Mesodermal cell (in vitro differentiated cells): ENCODE results near the gene CALN1. TPM values are rescaled to one million over a fixed set of nuclear protein-coding genes. Genes with fewer than 3 reads are reported as not detected.
"Not testable (repeated sequence)": the region's sequence is repeated elsewhere in the genome, so short reads cannot be mapped to it uniquely, and the experiment has no call there.

Source experiments
- H3K27ac ChIP-seq: 2 replicates; pipeline ENCODE4 v1.7.0; 2013; ENCODE audit warnings: mild to moderate bottlenecking, low read depth, low read length, moderate library complexity; ENCODE audit not compliant: severe bottlenecking
- H3K36me3 ChIP-seq: 2 replicates; pipeline ENCODE4 v1.7.1; 2013; ENCODE audit warnings: mild to moderate bottlenecking, low read length, moderate library complexity; ENCODE audit not compliant: control insufficient read depth, insufficient read depth
- H3K4me1 ChIP-seq: one replicate; pipeline ENCODE4 v1.7.1; 2013; ENCODE audit warnings: mild to moderate bottlenecking, low read length; ENCODE audit not compliant: insufficient read depth, control insufficient read depth, poor library complexity, severe bottlenecking
- H3K4me3 ChIP-seq: 2 replicates; pipeline ENCODE4 v1.7.0; 2013; ENCODE audit warnings: low read length, control low read depth, mild to moderate bottlenecking; ENCODE audit not compliant: insufficient read depth, poor library complexity, severe bottlenecking; ENCODE audit errors: extremely low read depth
- H3K9me3 ChIP-seq: 2 replicates; pipeline ENCODE4 v1.7.1; 2013; ENCODE audit warnings: mild to moderate bottlenecking, low read length, moderate library complexity; ENCODE audit not compliant: control insufficient read depth
- WGBS, 2 experiments: methylation state at CpG; one replicate each; pipeline ENCODE4 v1.1.5; 2013; ENCODE audit warnings: missing lambda C conversion rate in 2 of 2; ENCODE audit not compliant: insufficient coverage in 2 of 2; 5-methylcytosine and 5-hydroxymethylcytosine counted together
- polyA plus RNA-seq, 2 experiments: library from polyadenylated mRNA; stranded (reverse); fragments of 50-300 nt; gene quantifications; one replicate each; pipeline ENCODE4 v1.2.3, GENCODE V29; 2013

Gene CALN1
- 0.37 TPM for polyA plus RNA-seq (2013, experiment 1 of 2)
- polyA plus RNA-seq (2013, experiment 2 of 2), result 0.30 TPM

DNA sequence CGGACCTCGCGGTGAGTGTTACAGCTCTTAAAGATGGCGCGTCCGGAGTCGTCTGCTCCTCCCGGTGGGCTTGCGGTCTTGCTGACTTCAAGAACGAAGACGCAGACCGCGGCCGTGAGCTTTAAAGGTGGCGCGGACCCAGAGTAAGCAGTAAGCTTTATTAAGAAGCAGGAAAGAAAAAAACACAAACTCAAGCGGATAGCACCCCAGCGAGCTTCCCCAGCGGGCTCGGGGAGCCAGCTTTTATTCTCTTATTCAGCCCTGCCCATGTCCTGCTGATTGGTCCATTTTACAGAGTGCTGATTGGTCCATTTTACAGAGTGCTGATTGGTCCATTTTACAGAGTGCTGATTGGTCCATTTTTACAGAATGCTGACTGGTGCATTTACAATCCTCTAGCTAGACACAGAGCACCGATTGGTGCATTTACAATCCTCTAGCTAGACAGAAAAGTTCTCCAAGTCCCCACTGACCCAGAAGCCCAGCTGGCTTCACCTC is at the start of gene CALN1:
Gene CALN1, minus strand, starts transcription at position 218 of the 498 bp plus-strand sequence.
- H3K36me3 ChIP-seq, H3K4me3 ChIP-seq, H3K9me3 ChIP-seq, H3K4me1 ChIP-seq, H3K27ac ChIP-seq: not testable (repeated sequence)
- 94 to 96% methylated on average over 18 to 21 of the region's 21 CpGs for WGBS, 2 experiments

DNA sequence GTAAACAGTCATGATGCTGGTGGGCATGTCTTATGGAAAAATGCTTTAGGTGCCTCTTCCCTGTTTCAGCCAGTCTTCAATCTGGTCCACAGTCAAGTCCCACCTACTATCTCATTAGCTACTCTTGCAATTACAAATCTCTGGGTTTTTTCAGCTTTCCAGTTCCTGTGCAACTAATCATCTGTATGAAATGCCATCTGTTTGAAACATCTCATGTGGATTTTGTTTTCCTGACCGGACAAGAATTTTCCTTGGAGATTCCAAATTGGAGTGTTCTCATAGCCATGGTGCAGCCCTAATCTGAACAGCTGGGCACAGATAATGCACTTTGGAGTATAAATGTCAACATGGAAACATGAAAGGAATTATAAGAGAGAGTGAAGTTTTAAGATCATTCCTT is 41.3 kb upstream of the CALN1 start:
- Histone ChIP-seq H3K36me3 (no peaks in the 10 kb centered on the region), H3K27ac (no peak overlapping the region), H3K4me1 (no peaks in the 10 kb centered on the region), H3K4me3 (no peak overlapping the region), H3K9me3 (peaks cover 5% of the 10 kb centered on the region)
- WGBS, 2 experiments, result 93 to 100% methylated on average over 1 of the region's 1 CpG

DNA sequence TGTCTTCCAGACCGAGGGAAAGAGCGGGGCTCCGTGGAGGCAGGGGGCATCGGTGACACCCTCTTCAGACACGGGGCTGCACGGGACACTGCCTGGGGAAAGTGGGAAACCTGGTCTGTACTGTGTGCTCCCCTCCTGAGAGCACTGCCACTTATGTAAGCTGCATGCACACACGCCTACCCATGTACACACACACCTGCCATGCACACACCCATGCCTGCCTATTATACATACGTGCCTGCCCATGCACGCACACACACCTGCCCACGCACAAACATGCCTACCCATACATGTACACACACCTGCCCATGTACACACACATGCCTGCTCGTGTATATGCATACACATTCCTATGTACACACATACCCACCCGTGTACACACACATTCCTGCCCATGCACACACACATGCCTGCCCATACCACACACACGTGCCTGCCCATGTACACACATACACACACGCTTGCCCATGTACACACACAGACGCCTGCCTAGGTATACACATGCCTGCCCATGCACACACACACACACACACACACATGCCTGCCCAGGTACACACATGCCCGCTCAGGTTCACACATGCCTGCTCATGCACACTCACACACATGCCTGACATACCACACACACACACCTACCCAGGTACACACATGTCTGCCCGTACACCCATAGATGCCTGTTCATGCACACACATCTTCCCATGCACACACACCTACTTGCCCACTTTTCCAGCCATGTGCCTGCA is 35.5 kb upstream of the CALN1 start:
- Histone ChIP-seq H3K4me1 (no peaks in the 10 kb centered on the region), H3K36me3 (no peaks in the 10 kb centered on the region), H3K27ac (no peak overlapping the region), H3K4me3 (no peak overlapping the region), H3K9me3 (no peaks in the 10 kb centered on the region)
- WGBS, 2 experiments, result 85 to 86% methylated on average over 15 to 17 of the region's 17 CpGs

DNA sequence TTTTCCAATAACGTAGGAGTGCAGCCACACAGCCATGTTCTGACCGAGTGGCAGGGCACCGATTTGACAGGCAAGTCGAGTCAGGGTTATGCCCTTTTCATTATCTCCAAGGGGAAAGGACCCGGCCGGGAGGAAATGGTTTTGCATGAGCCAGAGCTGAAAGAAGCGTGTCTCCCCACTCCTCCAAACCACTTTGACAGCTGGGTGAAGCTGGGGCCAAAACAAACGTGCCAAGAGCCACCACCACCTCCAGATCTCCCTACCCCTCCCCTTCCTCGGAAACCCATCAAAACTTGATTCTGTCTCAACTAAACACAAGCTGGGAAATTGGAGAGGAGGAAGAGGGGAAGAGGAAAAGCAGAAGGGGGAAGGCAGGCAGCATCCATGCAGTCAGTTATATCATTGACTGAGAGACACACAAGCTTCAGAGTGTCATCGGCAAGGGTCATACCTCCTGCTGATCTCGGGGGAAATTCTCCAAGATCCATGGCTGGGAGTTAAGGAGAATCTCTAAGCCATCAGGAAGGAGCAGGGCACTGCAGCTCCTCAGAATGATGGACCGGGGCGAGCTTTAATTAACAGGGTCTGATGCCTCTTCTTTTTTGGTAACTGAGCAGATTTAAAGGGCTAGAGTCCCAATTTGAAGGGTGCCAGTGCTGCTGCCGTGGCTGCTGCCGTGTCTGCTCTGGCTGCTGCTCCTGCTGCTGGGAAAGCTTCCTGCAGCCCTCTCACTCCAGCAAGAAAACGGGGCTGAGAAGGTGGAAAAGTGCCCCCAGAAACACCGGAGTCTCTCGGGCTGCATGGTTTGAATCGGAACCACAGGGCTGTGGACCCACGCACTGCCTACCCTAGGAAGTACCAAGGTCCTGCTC is 34.7 kb upstream of the CALN1 start:
- Histone ChIP-seq H3K27ac (no peak overlapping the region), H3K4me3 (no peak overlapping the region), H3K36me3 (no peaks in the 10 kb centered on the region), H3K9me3 (no peaks in the 10 kb centered on the region), H3K4me1 (no peaks in the 10 kb centered on the region)
- 61 to 66% methylated on average over 15 to 17 of the region's 20 CpGs for WGBS, 2 experiments

DNA sequence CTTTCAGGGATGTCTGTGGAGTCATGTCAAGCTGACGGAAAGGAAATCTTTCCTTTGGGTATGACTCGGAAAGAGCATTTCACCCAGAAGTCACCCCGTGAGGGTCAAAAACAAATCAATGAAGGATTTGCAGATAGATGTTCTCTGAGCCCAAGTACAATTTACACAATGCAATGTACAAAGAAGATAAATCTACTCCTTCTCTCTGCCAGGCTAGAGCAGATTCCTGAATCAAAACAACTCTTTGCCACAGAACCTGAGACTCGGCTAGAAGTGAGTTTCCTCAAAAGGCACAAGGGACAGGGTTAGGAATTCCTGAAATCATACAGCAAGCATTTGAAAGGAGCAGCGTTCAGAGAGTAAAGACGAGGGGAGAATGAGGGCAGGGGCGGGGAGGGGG is 34.0 kb upstream of the CALN1 start:
- WGBS, 2 experiments, result 58 to 80% methylated on average over 4 to 6 of the region's 7 CpGs
- no peaks in the 10 kb centered on the region for H3K36me3 ChIP-seq

DNA sequence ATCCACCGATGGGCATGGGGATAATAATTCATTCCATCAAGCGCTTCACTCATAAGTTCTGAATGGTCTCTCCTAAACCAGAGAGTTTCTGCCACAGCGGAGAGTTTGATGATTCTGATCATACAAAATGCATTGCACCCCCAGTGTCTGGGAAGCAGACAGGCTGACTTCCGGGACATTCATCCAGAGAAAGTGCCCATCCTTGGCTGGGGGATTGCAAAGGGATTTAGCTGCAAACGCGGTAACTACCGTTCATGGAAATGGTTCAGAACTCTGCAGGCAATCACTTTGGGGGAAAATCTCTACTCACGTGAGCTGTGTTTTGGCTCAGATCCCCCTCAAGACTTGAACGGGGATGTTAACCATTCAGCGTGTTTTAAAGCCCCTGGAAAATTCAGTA is 33.4 kb upstream of the CALN1 start:
- no peaks in the 10 kb centered on the region for H3K36me3 ChIP-seq
- H3K9me3 ChIP-seq, result no peaks in the 10 kb centered on the region
- 83 to 87% methylated on average over 8 of the region's 10 CpGs for WGBS, 2 experiments
- H3K4me3 ChIP-seq, result no peak overlapping the region
- no peaks in the 10 kb centered on the region for H3K4me1 ChIP-seq
- H3K27ac ChIP-seq, result no peak overlapping the region

More for the DNA sequence above, 34.0 kb upstream of the CALN1 start:
- no peaks in the 10 kb centered on the region for H3K4me1 ChIP-seq
- no peak overlapping the region for H3K27ac ChIP-seq
- no peak overlapping the region for H3K4me3 ChIP-seq
- H3K9me3 ChIP-seq, result no peaks in the 10 kb centered on the region

DNA sequence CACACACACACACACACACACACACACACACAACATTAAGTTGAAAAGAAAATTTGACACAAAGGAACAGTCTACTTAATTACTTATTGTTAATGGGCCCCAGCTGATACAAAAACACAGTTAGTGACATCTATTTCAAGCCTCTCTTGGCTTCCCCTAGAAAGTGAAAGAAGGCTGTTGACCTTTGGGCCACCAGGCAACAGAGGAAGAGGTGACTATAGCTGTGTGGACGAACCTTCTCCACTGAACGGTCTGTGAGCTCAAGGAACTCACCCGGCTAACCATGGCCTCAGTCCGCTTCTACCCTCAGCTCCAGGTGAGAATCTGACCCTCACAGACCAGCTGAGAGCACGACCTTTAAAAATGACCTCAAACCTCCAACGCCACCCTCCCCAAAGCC is 32.9 kb upstream of the CALN1 start:
- Histone ChIP-seq H3K36me3 (no peaks in the 10 kb centered on the region), H3K4me1 (no peaks in the 10 kb centered on the region), H3K9me3 (no peaks in the 10 kb centered on the region), H3K27ac (no peak overlapping the region), H3K4me3 (no peak overlapping the region)
- WGBS, 2 experiments, result 61 to 90% methylated on average over 3 to 6 of the region's 6 CpGs

DNA sequence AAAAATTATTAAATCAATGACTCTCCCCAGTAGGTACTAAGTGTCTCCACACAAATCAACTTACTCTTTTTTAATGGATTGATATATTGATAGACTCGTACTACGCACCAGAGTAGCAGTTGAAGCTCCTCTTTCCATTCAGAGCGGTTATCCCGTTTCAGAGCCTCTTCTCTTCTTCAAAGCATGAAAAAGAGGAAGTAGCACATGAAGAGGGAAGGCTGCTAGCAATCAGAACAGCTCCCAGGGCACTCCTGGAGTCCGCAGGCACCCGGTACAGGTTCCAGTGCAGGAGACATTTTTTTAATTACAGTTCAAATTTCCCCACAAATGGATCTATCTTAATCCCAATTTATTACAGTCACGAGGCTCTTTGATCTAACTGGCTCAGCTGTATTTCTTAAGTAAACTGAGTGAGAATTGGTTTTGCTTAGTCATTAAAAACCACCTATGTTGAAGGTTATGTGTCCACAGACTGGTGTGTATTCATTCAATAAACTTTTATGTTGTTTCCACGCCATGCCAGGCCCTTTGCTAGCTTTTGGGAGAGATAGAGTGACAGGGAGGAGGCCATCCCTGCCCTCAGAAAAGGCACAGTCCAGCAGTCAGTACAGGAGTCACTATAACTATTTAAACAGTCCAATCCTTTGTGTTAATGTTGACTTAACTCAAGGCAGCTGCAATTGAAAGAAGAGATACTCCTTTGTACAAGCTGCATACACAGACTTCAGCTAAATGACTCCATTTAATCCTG is 32.1 kb upstream of the CALN1 start:
- Histone ChIP-seq H3K4me3 (no peak overlapping the region), H3K9me3 (no peaks in the 10 kb centered on the region), H3K36me3 (no peaks in the 10 kb centered on the region), H3K4me1 (no peaks in the 10 kb centered on the region), H3K27ac (no peak overlapping the region)
- WGBS, 2 experiments, result 88 to 100% methylated on average over 1 to 4 of the region's 8 CpGs

DNA sequence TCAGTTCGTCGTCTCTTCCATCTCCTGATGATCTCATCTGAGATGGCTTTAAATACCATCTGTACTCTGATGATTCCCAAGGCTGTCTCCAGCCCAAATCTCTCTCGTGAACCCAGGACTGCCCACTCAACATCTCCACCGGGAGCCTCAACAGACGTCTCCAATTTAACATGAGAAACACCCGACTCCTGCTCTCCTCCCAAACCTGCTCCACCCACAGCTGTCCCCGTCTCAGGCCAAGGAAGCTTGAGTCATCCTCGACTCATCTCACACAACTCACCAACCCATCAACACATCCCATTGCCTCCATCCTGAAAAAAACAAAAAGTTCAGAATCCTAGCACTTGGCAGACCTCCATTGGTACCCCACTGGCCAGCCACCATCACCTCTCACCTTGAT is 29.7 kb upstream of the CALN1 start:
- Histone ChIP-seq H3K4me3 (no peak overlapping the region), H3K4me1 (no peaks in the 10 kb centered on the region), H3K9me3 (no peaks in the 10 kb centered on the region), H3K36me3 (no peaks in the 10 kb centered on the region), H3K27ac (no peak overlapping the region)
- 64 to 78% methylated on average over 3 to 8 of the region's 8 CpGs for WGBS, 2 experiments

DNA sequence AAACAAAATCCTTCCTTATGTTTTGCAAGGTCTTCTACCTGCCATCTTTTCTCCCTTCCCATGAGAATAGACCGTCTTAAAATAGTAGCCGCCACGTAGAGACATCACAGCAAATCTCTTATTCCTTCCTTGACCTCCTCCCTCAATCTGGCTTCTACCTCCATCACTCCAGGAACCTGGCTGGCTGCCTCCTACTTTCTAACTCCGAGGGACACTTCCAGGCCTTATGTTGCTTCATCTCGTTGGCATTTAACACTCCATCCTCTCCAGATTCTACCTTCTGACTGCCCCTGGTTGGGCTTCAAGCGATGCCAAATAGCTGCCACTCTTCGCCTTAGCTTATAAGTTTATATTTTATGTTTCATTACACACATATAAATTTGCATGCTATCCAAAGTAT is 26.4 kb upstream of the CALN1 start:
- 80 to 89% methylated on average over 4 of the region's 7 CpGs for WGBS, 2 experiments
- H3K9me3 ChIP-seq, result no peaks in the 10 kb centered on the region
- H3K36me3 ChIP-seq, result no peaks in the 10 kb centered on the region
- no peaks in the 10 kb centered on the region for H3K4me1 ChIP-seq
- no peak overlapping the region for H3K4me3 ChIP-seq
- no peak overlapping the region for H3K27ac ChIP-seq
